Right cardiac atrium (tissue), 5 donors: ENCODE results near the gene FCN3. TPM values are rescaled to one million over a fixed set of nuclear protein-coding genes. Genes with fewer than 3 reads are reported as not detected.
"Not testable (repeated sequence)": the region's sequence is repeated elsewhere in the genome, so short reads cannot be mapped to it uniquely, and the experiment has no call there.

Source experiments
- ATAC-seq, 2 donors: fragments of 200-7000 bp; cut with Tn5 transposase; one replicate each; pipeline versions ENCODE4 v1.8.0 to v1.9.1; 2020; ENCODE audit warnings: moderate library complexity in 2 of 2, mild to moderate bottlenecking in 1 of 2
- DNase-seq, 3 donors: peaks; one replicate each; pipeline ENCODE4 v3.0.0-alpha.2; 2020
- H3K27ac ChIP-seq: one replicate; pipeline ENCODE4 v1.5.1; 2013; ENCODE audit warnings: mild to moderate bottlenecking, low read length, control low read depth, moderate library complexity
- H3K27me3 ChIP-seq: one replicate; pipeline ENCODE4 v1.6.1; 2013; ENCODE audit not compliant: control insufficient read depth, insufficient read depth
- H3K4me1 ChIP-seq: one replicate; pipeline ENCODE4 v1.6.1; 2013; ENCODE audit warnings: low read length; ENCODE audit not compliant: control insufficient read depth, insufficient read depth
- H3K4me3 ChIP-seq: one replicate; pipeline ENCODE4 v1.5.1; 2013; ENCODE audit warnings: low read length, control low read depth
- H3K9me3 ChIP-seq: one replicate; pipeline ENCODE4 v1.6.1; 2013; ENCODE audit warnings: low read length; ENCODE audit not compliant: control insufficient read depth
- whole genome bisulfite sequencing: extraction: QIAGEN DNeasy Blood & Tissue Kit; methylation state at CpG from one replicate; pipeline ENCODE4 v1.1.7; 2013; 5-methylcytosine and 5-hydroxymethylcytosine counted together
- intact Hi-C, 4 donors: fragments of 100-400 bp; cut with DNase I; formaldehyde crosslinking; loops; one replicate each; pipeline versions ENCODE4 v1.11.0 to v1.14.0; 2022 to 2023
- polyA plus RNA-seq: library from polyadenylated mRNA; stranded (reverse); fragments of 200-250 nt; gene quantifications from one replicate; pipeline ENCODE4 v1.2.3, GENCODE V29; 2013
- total RNA-seq, 4 donors: library from RNA; stranded (reverse); fragmentation: NEBNext Ultra II Directional; extraction: Animal tissue kit (Norgen Biotek cat#: 25700); gene quantifications; one replicate each; pipeline ENCODE4 v1.2.1, GENCODE V29; 2021
- donor health status: healthy with polysubstance abuse.
- donor health status: DM: no; HTN: yes; CAD: no.
- donor health status: DM: no; HTN: no; CAD: no.
- donor health status: DM: no; HTN: yes; CAD: no; lungs with severe emphysema.
- donor health status: DM: yes; HTN: yes; CAD: no.

The FCN3 gene
- total and polyA plus RNA-seq, 5 donors: 5.8 to 98.1 (median 13.1) TPM

DNA sequence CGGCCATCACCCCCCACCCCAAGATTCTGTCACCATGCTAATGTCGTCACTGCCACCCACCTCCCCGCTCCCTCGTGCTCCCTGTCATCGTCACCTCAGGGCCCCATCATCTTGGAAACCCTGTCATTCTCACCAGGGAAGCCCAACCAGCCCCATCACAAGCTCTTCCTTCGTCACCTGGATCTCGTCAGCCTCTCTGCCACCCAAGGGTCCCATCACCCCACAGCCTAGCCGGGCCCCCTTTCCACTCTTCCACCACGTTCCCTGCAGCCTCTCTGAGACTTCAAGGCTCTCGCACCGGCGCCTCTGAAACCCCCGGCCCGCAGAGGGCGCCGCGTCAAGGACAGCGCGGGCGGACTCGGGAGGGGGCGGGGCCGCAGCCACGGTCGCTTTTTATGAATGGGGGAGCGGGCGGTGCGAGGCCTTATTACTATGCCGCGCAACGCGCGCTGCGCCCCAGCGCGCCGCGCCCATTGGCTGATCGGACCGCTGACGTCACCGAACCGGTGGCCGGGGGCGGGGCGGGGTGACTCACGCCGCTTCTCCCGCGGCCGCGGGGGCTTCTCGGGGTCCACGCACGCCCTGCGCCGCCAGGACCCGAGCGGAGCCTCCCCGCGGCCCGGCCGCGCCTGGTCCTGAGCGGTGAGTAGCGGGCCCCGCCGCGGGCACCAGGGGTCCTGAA lies 17.6 kb upstream of the FCN3 start, which contains the start of gene GPR3:
GPR3 (plus strand) TSS at position 527 of the 682 bp plus-strand sequence. CDS start 1,177 bp downstream, outside the sequence.
- H3K27ac ChIP-seq: peak within 1 kb of the TSS; percentile 77
- under 1% methylated on average over 69 of the region's 69 CpGs for WGBS
- DNase-seq (peak; percentile 95 to 98 (median 97)), ATAC-seq (peak; percentile 91)
- intact Hi-C loops: loop anchor here in 2 of 4 donors (5.0 to 10.0 kb wide), 3 partner anchors 35 to 273 kb away; no protein-coding TSS in a partner anchor
- H3K9me3 ChIP-seq: no peaks in the 10 kb centered on the region
- peaks cover 9% of the 10 kb centered on the region for H3K4me1 ChIP-seq
- H3K27me3 ChIP-seq: no peaks in the 10 kb centered on the region
- peak within 1 kb of the TSS; percentile 39 for H3K4me3 ChIP-seq

DNA sequence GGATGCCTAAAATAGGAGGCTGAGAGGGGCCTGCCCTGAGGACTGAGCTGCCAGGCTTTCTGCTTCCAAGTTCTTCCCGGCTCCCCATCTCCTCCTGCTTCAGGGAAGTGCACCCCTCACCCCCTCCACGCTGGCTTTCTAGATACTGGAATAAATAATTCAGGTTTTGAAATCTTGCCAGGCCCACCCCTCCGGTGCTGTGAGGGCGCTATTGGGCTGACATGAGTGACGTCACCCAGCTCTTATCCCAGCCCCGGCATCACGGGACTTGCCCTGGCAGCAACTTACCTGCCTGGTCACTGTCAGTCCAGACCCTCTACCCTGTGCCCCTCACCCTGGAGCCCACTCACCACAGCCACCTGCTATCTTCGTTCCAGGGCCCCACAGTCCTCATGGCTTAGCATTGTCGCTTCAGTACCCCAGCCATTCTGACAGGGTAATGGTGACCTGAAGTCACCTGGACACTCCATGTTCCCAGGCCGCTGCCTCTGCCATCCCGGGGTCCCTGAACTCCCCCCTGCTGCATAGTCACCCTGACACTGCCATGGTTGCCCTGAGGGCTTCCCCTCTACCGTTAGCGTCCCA lies 17.0 kb upstream of the FCN3 start:
- peak; percentile 72 to 83 (median 82) for DNase-seq
- WGBS: 9% methylated on average over 13 of the region's 13 CpGs
- H3K9me3 ChIP-seq: no peaks in the 10 kb centered on the region
- no peaks in the 10 kb centered on the region for H3K27me3 ChIP-seq
- no peak overlapping the region for H3K4me3 ChIP-seq
- intact Hi-C loops: loop anchor here in 2 of 4 donors (5.0 to 10.0 kb wide), 3 partner anchors 34 to 273 kb away; no protein-coding TSS in a partner anchor
- peaks cover 9% of the 10 kb centered on the region for H3K4me1 ChIP-seq
- peak overlapping the region; percentile 77 for H3K27ac ChIP-seq
- peak; percentile 59 to 66 for ATAC-seq

DNA sequence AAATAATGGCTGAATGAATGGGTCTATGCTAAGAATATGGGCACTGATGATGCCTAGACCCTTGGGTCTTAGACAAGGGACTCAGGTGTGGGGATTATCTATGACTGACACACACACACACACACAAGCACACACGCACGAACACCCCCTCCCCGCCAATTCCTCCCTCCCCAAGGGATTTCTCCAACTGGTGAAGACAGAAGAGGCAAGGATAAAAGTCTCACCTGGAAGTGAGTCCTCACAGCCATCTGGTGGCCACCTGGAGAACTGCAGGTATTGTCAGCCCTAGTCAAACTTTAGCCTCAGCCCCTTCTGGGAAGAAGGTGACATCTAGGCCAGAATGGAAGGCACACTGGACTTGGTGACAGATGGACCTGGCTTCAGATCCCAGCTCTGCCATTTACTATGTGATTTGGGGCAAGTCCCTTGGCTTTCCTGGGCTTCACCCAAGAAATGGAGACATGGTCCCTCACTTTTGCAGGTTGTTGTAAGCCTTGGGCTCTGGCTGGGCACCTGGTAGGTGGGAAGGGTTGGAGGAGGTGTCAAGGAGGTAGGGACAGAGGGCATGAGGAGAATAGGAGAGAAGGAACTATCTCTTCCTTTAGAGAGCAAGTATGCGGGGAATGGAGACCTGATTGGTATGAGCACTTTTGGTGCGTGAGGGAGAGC lies 13.8 kb upstream of the FCN3 start:
- Histone ChIP-seq H3K9me3 (no peaks in the 10 kb centered on the region), H3K27ac (no peak overlapping the region), H3K4me1 (peaks cover 9% of the 10 kb centered on the region), H3K27me3 (no peaks in the 10 kb centered on the region), H3K4me3 (no peak overlapping the region)
- intact Hi-C loops: loop anchor here in 1 of 4 donors (2.0 kb wide), 1 partner anchor 88 kb away; no protein-coding TSS in a partner anchor
- ATAC-seq (no peak), DNase-seq (peak; percentile 54 to 86 (median 78))
- WGBS: 43% methylated on average over 5 of the region's 5 CpGs

DNA sequence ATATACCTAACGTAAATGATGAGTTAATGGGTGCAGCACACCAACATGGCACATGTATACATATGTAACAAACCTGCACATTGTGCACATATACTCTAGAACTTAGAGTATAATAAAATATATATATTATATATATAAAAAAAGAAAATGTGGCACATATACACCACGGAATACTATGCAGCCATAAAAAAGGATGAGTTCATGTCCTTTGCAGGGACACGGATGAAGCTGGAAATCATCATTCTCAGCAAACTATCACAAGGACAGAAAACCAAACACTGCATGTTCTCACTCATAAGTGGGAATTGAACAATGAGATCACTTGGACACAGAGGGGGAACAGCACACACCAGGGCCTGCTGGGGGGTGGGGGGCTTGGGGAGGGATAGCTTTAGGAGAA lies 10.2 kb upstream of the FCN3 start:
- not testable (repeated sequence) for ATAC-seq, H3K4me3 ChIP-seq

DNA sequence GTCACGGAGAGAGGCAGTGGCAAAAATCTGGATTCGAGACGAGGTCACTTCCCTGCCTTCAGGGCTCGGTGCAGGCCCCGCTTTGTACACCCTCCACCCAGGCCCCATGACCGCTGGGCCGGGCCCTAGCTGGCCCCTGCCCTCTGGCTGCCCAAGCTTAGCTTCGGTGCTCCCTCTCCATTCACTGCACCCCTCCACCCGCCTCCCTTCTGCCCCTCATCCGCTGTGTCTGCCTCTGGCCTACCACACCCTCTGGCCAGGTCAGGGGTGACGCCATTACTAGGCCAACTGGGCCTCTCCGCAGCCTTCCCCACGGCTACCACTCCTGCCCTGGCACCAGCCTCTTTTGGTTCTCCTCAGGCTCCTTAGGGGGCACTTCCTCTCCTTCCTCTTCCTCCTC lies 9.0 kb upstream of the FCN3 start:
- no peak overlapping the region for H3K27ac ChIP-seq
- DNase-seq: peak in 2 of 3 donors; percentile 2 to 30
- intact Hi-C loops: no loop called here
- no peaks in the 10 kb centered on the region for H3K4me1 ChIP-seq
- H3K27me3 ChIP-seq: no peaks in the 10 kb centered on the region
- no peaks in the 10 kb centered on the region for H3K9me3 ChIP-seq
- H3K4me3 ChIP-seq: no peak overlapping the region
- WGBS: 93% methylated on average over 13 of the region's 13 CpGs
- ATAC-seq: no peak

More for the DNA sequence above, 10.2 kb upstream of the FCN3 start:
- DNase-seq, intact Hi-C loops, H3K27me3 ChIP-seq, H3K27ac ChIP-seq, H3K4me1 ChIP-seq, H3K9me3 ChIP-seq: not testable (repeated sequence)
- 94% methylated on average over 3 of the region's 3 CpGs for WGBS

DNA sequence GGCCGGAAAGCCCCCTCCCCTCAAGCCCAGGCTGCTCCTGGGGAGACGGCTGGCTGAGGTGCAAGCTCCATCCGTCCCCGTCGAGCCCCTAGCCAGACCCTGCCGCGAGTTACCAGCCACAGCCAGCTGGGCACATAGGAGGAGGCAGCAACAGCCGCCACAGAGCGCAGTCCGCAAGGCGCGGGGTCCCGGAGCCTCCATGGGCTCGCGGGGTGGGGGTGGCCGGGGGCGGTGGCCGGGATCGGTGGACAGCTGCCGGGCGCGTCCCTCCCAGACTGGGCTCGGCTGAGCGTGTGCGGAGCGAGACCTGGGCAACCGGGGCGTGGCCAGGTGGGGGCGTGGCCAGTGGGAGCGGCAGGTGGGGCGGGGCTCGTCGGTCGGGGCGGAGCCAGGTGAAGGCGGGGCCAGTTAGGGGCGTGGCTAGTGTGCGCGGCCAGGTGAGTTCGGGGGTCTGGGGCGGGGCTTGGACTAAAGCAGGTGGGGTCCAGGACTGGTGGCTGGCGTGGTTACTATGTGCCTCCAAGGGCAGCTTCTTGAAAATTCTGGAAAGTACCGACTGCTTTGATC lies 8.5 kb upstream of the FCN3 start, which contains the start of gene CD164L2:
CD164L2 (minus strand) TSS at position 295 of the 567 bp plus-strand sequence; CDS start at position 201, 94 bp downstream.
- peak in 2 of 3 donors; percentile 49 to 79 for DNase-seq
- WGBS: 21% methylated on average over 43 of the region's 43 CpGs
- no peaks in the 10 kb centered on the region for H3K27me3 ChIP-seq
- H3K4me3 ChIP-seq: no peak within 1 kb of the TSS
- no peaks in the 10 kb centered on the region for H3K9me3 ChIP-seq
- H3K27ac ChIP-seq: no peak within 1 kb of the TSS
- H3K4me1 ChIP-seq: no peaks in the 10 kb centered on the region
- intact Hi-C loops: no loop called here
- ATAC-seq: peak in 1 of 2 donors; percentile 23

DNA sequence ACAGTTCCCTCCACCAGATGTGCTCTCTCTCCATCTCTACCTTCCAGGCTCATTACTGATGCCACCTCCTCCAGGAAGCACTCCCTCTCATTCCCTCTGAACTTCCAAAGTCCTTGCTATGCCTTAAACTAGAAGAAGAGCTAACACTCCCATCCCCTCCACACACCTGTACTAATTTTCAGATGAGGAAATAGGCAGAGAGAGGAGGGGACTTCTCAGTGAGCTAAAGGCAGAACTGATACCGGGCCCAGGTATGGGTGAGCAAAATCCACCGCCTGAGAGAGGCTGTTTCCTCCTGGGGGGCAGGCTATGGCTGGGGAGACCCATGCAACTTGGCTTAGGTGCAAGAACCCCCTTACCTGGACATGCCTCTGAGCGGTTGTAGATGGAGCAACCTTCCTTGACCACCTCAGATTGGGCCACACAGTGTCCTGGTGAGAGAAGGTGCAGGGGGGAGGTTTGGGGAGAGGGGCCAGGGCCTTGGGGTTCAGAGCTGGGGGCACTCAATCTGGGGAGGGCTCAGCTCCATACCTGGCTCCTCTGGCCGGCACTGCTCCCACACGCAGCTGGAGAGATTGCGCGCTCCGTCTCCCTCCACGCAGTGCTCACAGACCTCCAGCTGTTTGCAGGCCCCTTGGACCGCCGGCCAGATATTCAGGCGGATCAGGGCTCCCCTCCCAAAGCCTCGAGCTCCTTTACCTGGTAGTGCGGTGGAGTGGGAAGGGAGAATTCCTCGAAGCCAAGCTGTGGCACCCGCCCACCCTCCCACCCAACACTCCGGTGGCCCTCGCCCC lies 7.5 kb upstream of the FCN3 start:
- H3K27me3 ChIP-seq: no peaks in the 10 kb centered on the region
- intact Hi-C loops: no loop called here
- no peaks in the 10 kb centered on the region for H3K9me3 ChIP-seq
- no peaks in the 10 kb centered on the region for H3K4me1 ChIP-seq
- ATAC-seq (no peak), DNase-seq (peak in 2 of 3 donors; percentile 16 to 28)
- no peak overlapping the region for H3K4me3 ChIP-seq
- 80% methylated on average over 18 of the region's 18 CpGs for WGBS
- H3K27ac ChIP-seq: no peak overlapping the region

DNA sequence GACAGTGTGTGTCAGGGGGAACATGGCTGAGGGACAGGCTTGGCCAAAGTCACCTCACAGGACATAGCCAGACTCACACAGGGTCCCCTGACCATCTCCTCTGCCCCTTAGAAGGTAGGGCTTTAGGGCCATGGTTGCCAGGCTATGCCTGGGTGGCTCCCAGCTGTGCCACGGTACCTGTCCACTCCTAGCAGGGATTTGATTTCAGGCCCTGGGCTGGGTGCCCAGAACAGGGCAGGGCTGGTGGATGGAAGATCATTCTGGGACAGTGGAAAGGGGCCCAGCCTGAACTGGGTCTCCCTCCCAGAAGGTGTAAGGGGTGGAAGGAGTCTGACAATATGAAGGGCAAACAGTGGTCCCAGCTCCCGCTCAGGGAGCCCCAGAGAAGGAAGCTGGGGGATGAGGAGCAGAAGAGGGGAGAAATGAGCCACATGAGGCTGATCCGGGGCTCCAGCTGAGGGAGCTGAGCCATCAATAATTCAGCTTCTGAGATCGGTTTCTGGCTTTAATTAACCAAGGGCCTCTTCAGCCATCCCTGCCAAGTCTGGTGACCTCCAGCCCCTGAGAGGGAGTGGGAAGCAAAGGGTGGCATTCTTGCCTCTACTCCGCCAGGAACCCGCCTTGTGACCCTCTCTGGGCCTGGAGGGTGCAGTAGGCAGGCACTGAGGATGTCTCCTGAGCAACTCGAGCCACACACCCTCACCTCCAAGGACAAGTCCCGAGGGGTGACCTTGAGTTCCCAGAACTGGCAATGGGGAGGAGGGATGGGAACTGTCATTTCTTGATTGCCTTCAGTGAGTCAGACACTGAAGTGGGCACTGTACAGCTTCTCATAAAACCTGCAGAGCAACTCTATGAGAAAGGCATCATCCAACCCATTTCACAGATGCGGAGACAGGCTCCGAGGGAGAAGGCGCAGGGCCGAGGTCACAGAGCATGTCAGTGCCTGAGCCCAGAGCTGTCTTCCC lies 6.4 kb upstream of the FCN3 start:
- Histone ChIP-seq H3K27ac (no peak overlapping the region), H3K4me1 (no peaks in the 10 kb centered on the region), H3K4me3 (no peak overlapping the region), H3K27me3 (no peaks in the 10 kb centered on the region), H3K9me3 (no peaks in the 10 kb centered on the region)
- intact Hi-C loops: no loop called here
- WGBS: 84% methylated on average over 12 of the region's 12 CpGs
- ATAC-seq: peak in 1 of 2 donors; percentile 9
- peak in 2 of 3 donors; percentile 23 to 31 for DNase-seq

DNA sequence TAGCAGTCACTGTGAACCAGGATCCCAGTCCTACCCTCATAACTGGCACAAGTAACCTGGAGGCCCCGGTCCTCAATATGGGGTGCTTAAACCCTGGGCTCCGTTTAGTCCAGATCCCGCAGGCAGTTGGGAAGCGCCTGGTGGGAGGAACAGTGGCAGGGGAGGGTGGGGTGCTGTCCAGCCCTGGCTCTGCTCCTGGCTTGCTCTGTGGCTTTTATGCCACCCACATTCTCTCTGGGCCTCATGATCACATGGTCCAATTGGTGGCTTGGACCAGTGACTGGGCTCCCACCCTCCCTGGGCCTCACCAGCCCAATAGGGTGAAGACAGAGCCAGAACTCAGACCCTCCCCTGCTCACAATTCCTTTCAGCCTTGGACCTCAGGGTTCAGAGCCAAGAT lies 5.6 kb upstream of the FCN3 start:
- Histone ChIP-seq H3K9me3 (no peaks in the 10 kb centered on the region), H3K27ac (no peak overlapping the region), H3K4me3 (no peak overlapping the region), H3K27me3 (no peaks in the 10 kb centered on the region), H3K4me1 (no peaks in the 10 kb centered on the region)
- intact Hi-C loops: no loop called here
- ATAC-seq (no peak), DNase-seq (peak in 2 of 3 donors; percentile 13 to 35)
- 83% methylated on average over 4 of the region's 4 CpGs for WGBS
